GM12878 (cell line): ENCODE data around the gene BCL2. TPM values are rescaled to one million over a fixed set of nuclear protein-coding genes. Genes with fewer than 3 reads are reported as not detected.

Experiments used
- ATF7 ChIP-seq: fragments of 450-650 bp; IDR thresholded peaks from 2 replicates; pipeline ENCODE4 v1.6.1; 2016; ENCODE audit warnings: low read depth, mild to moderate bottlenecking
- CREB1 ChIP-seq: IDR thresholded peaks from 2 replicates; pipeline ENCODE4 v1.6.1; 2012; ENCODE audit warnings: low read depth, mild to moderate bottlenecking, inconsistent platforms
- CREM ChIP-seq: IDR thresholded peaks from 2 replicates; pipeline ENCODE4 v1.6.1; 2014; ENCODE audit warnings: antibody characterized with exemption, low read depth
- EZH2 ChIP-seq: IDR thresholded peaks from 2 replicates; pipeline ENCODE4 v1.6.1; 2012; ENCODE audit warnings: low read depth, mild to moderate bottlenecking, control low read depth, inconsistent platforms, low read length, borderline replicate concordance; ENCODE audit not compliant: control insufficient read depth
- IRF5 ChIP-seq: fragments of 450-650 bp; IDR thresholded peaks from 2 replicates; pipeline ENCODE4 v1.6.1; 2017; ENCODE audit warnings: borderline replicate concordance
- PAX8 ChIP-seq: fragments of 450-650 bp; IDR thresholded peaks from 2 replicates; pipeline ENCODE4 v1.6.1; 2017; ENCODE audit warnings: mild to moderate bottlenecking, moderate library complexity
- SKIL ChIP-seq: fragments of 450-650 bp; IDR thresholded peaks from 2 replicates; pipeline ENCODE4 v1.6.1; 2017; ENCODE audit warnings: mild to moderate bottlenecking, low read depth, inconsistent platforms; ENCODE audit not compliant: poor library complexity, severe bottlenecking
- TCF12 ChIP-seq: IDR thresholded peaks from 2 replicates; pipeline ENCODE4 v1.6.1; 2011; ENCODE audit warnings: low read depth, mild to moderate bottlenecking, low read length
- USF1 ChIP-seq: IDR thresholded peaks from 2 replicates; pipeline ENCODE4 v1.6.1; 2011; ENCODE audit warnings: borderline replicate concordance, low read depth, mild to moderate bottlenecking, moderate library complexity, mixed read lengths, low read length; ENCODE audit not compliant: insufficient read depth; ENCODE audit errors: extremely low read length
- polyA plus RNA-seq, 11 experiments: library from polyadenylated mRNA; depleted of rRNA in 4 of 11; unstranded in 6 of 11; stranded (reverse) in 5 of 11; fragments of >200 nt; fragmentation: Nextera tagmentation in 4 of 11; fragmentation: Illumina TruSeq in 1 of 11; extraction: Ambion mirVana in 4 of 11; extraction: Trizol in 1 of 11; gene quantifications; 1 replicate in 1 of 11; 2 replicates in 10 of 11; pipeline versions ENCODE4 v1.2.1 to v1.2.3, GENCODE V29; 2011 to 2016; ENCODE audit warnings: inconsistent platforms in 2 of 11, missing spikeins in 2 of 11, low read depth in 1 of 11
- total RNA-seq, 4 experiments: library from RNA; depleted of rRNA in 3 of 4; stranded (reverse); fragments of >200 nt in 3 of 4; fragmentation: Illumina TruSeq in 1 of 4; extraction: Trizol in 1 of 4; gene quantifications; 2 replicates each; pipeline versions ENCODE4 v1.2.1 to v1.2.3, GENCODE V29; 2013 to 2021

BCL2 gene
- total and polyA plus RNA-seq, 10 of the 15 experiments (the other 5 are each of a cell fraction or from before 2014, with no cell fraction given): 4.1 to 47.8 (median 19.3) TPM

- TF ChIP-seq CREM (peak; percentile 76), PAX8 (no peak), SKIL (no peak), IRF5 (no peak), TCF12 (peak; percentile 84), CREB1 (peak; percentile 81), EZH2 (no peak), USF1 (no peak), ATF7 (peak; percentile 87)
These were observed 213.8 kb downstream of the BCL2 start (continued) for GRCh38 chr18:63105636-63106316.
